ENCODE results near the gene ZNF770. TPM values are rescaled to one million over a fixed set of nuclear protein-coding genes. Genes with fewer than 3 reads are reported as not detected.
A peak's percentile ranks its signal among the peaks of the same experiment; 100 is the strongest.

Gene ZNF770
- total RNA-seq, 1 donor, result 34.7 TPM

DNA sequence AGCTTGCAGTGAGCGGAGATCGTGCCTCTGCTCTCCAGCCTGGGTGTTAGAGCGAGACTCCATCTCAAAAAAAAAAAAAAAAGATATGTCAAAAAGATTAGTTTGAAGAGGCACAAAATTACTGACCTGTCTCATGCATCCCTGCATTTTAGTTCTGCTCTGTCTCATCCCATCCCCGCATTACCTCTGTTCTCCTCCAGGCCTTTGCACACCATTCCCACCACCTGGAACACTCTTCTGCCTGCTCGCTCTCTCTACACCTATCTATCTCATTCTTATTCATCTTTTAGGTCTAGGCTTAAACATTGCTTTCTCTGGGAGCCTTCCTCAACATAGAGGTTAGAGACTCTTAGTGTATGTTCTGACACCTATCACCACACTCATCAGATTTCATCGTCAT lies 32.9 kb upstream of the ZNF770 start:
- H3K79me2 ChIP-seq (ENCODE audit: insufficient read depth, low read length), result no peaks in the 10 kb centered on the region
- H3K36me3 ChIP-seq (ENCODE audit: insufficient read depth, low read length), result no peaks in the 10 kb centered on the region
- DNase-seq (ENCODE audit: insufficient read length, low spot score, missing footprints), result no peak

GRCh38 chr15:35019404-35020327 lies 31.6 kb upstream of the ZNF770 start:
- DNase-seq (ENCODE audit: insufficient read length, low spot score, missing footprints), result no peak
- H3K9me3 ChIP-seq (ENCODE audit: low read depth, low read length), result no peaks in the 10 kb centered on the region
- no peaks in the 10 kb centered on the region for H4K20me1 ChIP-seq (ENCODE audit: insufficient read depth, low read length)
- H3K27me3 ChIP-seq (ENCODE audit: insufficient read depth, low read length), result peaks cover 3% of the 10 kb centered on the region
- no peaks in the 10 kb centered on the region for H3K79me2 ChIP-seq (ENCODE audit: insufficient read depth, low read length)
- H3K4me1 ChIP-seq (ENCODE audit: insufficient read depth, low read length), result no peaks in the 10 kb centered on the region
- no peak overlapping the region for H3K27ac ChIP-seq (ENCODE audit: low read depth, low read length)
- H3K4me3 ChIP-seq (ENCODE audit: insufficient read depth, low read length), result no peak overlapping the region
- H3K36me3 ChIP-seq (ENCODE audit: insufficient read depth, low read length), result no peaks in the 10 kb centered on the region
- TF ChIP-seq, protein P1, sequence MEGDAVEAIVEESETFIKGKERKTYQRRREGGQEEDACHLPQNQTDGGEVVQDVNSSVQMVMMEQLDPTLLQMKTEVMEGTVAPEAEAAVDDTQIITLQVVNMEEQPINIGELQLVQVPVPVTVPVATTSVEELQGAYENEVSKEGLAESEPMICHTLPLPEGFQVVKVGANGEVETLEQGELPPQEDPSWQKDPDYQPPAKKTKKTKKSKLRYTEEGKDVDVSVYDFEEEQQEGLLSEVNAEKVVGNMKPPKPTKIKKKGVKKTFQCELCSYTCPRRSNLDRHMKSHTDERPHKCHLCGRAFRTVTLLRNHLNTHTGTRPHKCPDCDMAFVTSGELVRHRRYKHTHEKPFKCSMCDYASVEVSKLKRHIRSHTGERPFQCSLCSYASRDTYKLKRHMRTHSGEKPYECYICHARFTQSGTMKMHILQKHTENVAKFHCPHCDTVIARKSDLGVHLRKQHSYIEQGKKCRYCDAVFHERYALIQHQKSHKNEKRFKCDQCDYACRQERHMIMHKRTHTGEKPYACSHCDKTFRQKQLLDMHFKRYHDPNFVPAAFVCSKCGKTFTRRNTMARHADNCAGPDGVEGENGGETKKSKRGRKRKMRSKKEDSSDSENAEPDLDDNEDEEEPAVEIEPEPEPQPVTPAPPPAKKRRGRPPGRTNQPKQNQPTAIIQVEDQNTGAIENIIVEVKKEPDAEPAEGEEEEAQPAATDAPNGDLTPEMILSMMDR (IDR thresholded peaks at IDR 0.05; ENCODE audit: extremely low read depth, low read depth, low read length), result no peak
- peak overlapping the region; percentile 41 for H2AFZ ChIP-seq (ENCODE audit: low read length)
- no peak overlapping the region for H3K4me2 ChIP-seq (ENCODE audit: insufficient read depth, low read length)

More for the DNA sequence above, 32.9 kb upstream of the ZNF770 start:
- H3K27ac ChIP-seq (ENCODE audit: low read depth, low read length), result no peak overlapping the region
- no peaks in the 10 kb centered on the region for H3K4me1 ChIP-seq (ENCODE audit: insufficient read depth, low read length)
- TF ChIP-seq, protein P1 (IDR thresholded peaks at IDR 0.05; ENCODE audit: extremely low read depth, low read depth, low read length), result no peak
- no peaks in the 10 kb centered on the region for H3K9me3 ChIP-seq (ENCODE audit: low read depth, low read length)
- H3K4me2 ChIP-seq (ENCODE audit: insufficient read depth, low read length), result no peak overlapping the region
- no peaks in the 10 kb centered on the region for H4K20me1 ChIP-seq (ENCODE audit: insufficient read depth, low read length)
- H2AFZ ChIP-seq (ENCODE audit: low read length), result no peak overlapping the region
- no peaks in the 10 kb centered on the region for H3K27me3 ChIP-seq (ENCODE audit: insufficient read depth, low read length)
- no peak overlapping the region for H3K4me3 ChIP-seq (ENCODE audit: insufficient read depth, low read length)

DNA sequence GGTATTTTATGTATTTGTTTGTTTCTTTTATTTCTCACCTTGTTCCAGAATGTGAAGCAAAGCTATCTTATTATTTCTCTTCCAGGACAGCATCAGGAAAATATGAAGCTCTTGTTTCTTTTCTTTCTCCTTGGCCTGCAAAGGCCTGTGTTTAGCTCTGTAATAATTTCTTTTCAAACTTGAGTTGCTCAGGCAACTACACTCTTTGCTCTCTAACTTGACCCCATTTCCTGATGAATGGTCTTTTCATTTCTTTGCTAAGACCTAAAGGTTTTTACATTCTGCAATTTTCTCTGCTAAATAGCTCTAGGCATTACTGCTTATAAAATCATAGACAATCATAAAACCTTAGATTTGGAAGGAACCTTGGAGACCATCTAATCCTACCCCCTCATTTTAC lies 26.2 kb upstream of the ZNF770 start:
- Histone ChIP-seq H3K4me2 (ENCODE audit: insufficient read depth, low read length) (no peak overlapping the region), H3K27me3 (ENCODE audit: insufficient read depth, low read length) (peaks cover 3% of the 10 kb centered on the region), H3K9me3 (ENCODE audit: low read depth, low read length) (no peaks in the 10 kb centered on the region), H3K79me2 (ENCODE audit: insufficient read depth, low read length) (no peaks in the 10 kb centered on the region), H4K20me1 (ENCODE audit: insufficient read depth, low read length) (no peaks in the 10 kb centered on the region), H3K4me3 (ENCODE audit: insufficient read depth, low read length) (no peak overlapping the region), H2AFZ (ENCODE audit: low read length) (no peak overlapping the region), H3K36me3 (ENCODE audit: insufficient read depth, low read length) (no peaks in the 10 kb centered on the region), H3K4me1 (ENCODE audit: insufficient read depth, low read length) (no peaks in the 10 kb centered on the region), H3K27ac (ENCODE audit: low read depth, low read length) (no peak overlapping the region)
- TF ChIP-seq, protein P1 (IDR thresholded peaks at IDR 0.05; ENCODE audit: extremely low read depth, low read depth, low read length), result no peak
- DNase-seq (ENCODE audit: insufficient read length, low spot score, missing footprints), result no peak

DNA sequence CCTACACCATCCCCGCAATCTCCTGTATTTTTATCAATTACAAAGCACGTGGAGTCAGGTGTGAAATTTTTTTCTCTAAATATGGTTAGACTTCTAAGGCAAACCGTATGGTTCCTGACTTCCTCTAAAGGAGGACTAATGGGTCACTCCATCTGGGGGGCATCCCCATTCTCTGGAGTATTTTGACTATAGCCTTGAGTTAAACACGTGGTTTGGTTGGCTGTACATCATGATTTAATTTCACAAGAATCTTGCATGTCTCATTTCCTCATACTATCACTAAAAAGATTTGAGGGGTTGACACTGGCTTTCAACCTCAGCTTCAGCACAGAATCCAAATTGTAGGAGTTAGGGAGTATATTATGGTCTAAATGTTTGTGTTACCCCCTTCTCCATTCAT lies 25.3 kb upstream of the ZNF770 start:
- no peak for DNase-seq (ENCODE audit: insufficient read length, low spot score, missing footprints)

More for the DNA sequence above, 25.3 kb upstream of the ZNF770 start:
- H4K20me1 ChIP-seq (ENCODE audit: insufficient read depth, low read length), result no peaks in the 10 kb centered on the region
- no peak overlapping the region for H2AFZ ChIP-seq (ENCODE audit: low read length)
- H3K36me3 ChIP-seq (ENCODE audit: insufficient read depth, low read length), result no peaks in the 10 kb centered on the region
- H3K27me3 ChIP-seq (ENCODE audit: insufficient read depth, low read length), result peaks cover 3% of the 10 kb centered on the region
- no peak overlapping the region for H3K4me2 ChIP-seq (ENCODE audit: insufficient read depth, low read length)
- H3K4me1 ChIP-seq (ENCODE audit: insufficient read depth, low read length), result no peaks in the 10 kb centered on the region
- no peak overlapping the region for H3K27ac ChIP-seq (ENCODE audit: low read depth, low read length)
- TF ChIP-seq, protein P1 (IDR thresholded peaks at IDR 0.05; ENCODE audit: extremely low read depth, low read depth, low read length), result no peak
- no peaks in the 10 kb centered on the region for H3K9me3 ChIP-seq (ENCODE audit: low read depth, low read length)
- H3K4me3 ChIP-seq (ENCODE audit: insufficient read depth, low read length), result no peak overlapping the region
- no peaks in the 10 kb centered on the region for H3K79me2 ChIP-seq (ENCODE audit: insufficient read depth, low read length)

Measured in osteoblast (primary cell).